Keratinocyte (primary cell): ENCODE results near the gene MUC2.

Experiments used
- CTCF ChIP-seq, 3 experiments: IDR thresholded peaks in 1 of 3; conservative IDR thresholded peaks in 1 of 3; optimal IDR thresholded peaks in 1 of 3; 2 replicates in 2 of 3; 3 replicates in 1 of 3; pipeline versions ENCODE3 to v1.5.1; 2011; ENCODE audit warnings: low read length in 3 of 3, mild to moderate bottlenecking in 3 of 3, moderate library complexity in 2 of 3, control low read depth in 1 of 3, inconsistent platforms in 1 of 3; ENCODE audit not compliant: insufficient read depth in 2 of 3; ENCODE audit errors: extremely low read depth in 1 of 3
- EZH2 ChIP-seq: IDR thresholded peaks from one replicate; pipeline ENCODE4 v1.6.1; 2012; ENCODE audit warnings: inconsistent platforms, mild to moderate bottlenecking, low read length, moderate library complexity

- no peak for TF ChIP-seq CTCF (optimal IDR thresholded peaks at IDR 0.05 in 1 of 3, IDR thresholded peaks at IDR 0.05 in 1 of 3, conservative IDR thresholded peaks at IDR 0.05 in 1 of 3; ENCODE audit: extremely low read depth in 1 of 3, insufficient read depth in 2 of 3, low read length in 3 of 3)
- no peak for TF ChIP-seq EZH2
Measured at GRCh38 chr11:1028616-1029015, 46.1 kb upstream of the MUC2 start.
